Measurements from ENCODE around the gene GAS2. TPM values are rescaled to one million over a fixed set of nuclear protein-coding genes. Genes with fewer than 3 reads are reported as not detected.
A peak's percentile ranks its signal among the peaks of the same experiment; 100 is the strongest.

Gene GAS2
- total and polyA plus RNA-seq, 9 of the 15 experiments (the other 6 are each of a cell fraction or from before 2014, with no cell fraction given) = 0.77 to 1.9 (median 1.1) TPM

DNA sequence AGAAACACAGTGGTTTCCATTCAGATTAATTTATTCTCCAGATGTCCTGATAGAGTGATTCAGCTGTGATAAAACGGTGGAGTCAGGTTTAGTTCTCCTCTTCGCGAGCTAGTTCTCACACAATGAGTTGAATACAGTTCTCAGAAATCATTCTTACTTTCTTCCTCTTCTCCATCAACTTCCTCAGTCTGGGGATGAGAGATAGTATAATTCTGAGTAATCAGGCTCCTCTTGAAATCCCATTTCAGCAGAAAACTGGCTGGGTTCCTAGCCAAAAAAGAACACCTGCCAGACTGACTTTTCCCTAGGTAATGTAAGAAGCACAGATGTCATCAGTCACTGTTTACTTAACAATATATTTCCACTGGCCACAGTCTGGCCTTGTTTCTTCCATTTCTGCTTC is 86.5 kb downstream of the GAS2 start:
- no TSS peak for BruUV-seq (replicated peaks)
- ATAC-seq = peak; percentile 71
- CTCF ChIA-PET (ENCODE audit: low intra/inter-chr PET ratio) = no interaction called here
- Histone ChIP-seq H3K9ac (ENCODE audit: insufficient read depth in 1 of 2, low read depth in 2 of 2, low read length in 2 of 2) (no peak overlapping the region), H3K9me3 (replicated peaks; ENCODE audit: control insufficient read depth, insufficient read depth, low read depth, low read length) (no peaks in the 10 kb centered on the region), H3K27ac (ENCODE audit: extremely low read depth, low read depth, low read length) (peak overlapping the region; percentile 57; the same call in 1 of the 3 replicates), H3K4me2 (ENCODE audit: insufficient read depth, low read length) (no peak overlapping the region; the same call in 1 of the 2 replicates), H2AFZ (ENCODE audit: low read depth, low read length) (no peak overlapping the region), H3K36me3 (ENCODE audit: control insufficient read depth, insufficient read depth, low read length) (no peaks in the 10 kb centered on the region), H3K27me3 (ENCODE audit: control insufficient read depth in 2 of 2, insufficient read depth in 2 of 2, low read length in 2 of 2) (no peaks in the 10 kb centered on the region), H3K79me2 (ENCODE audit: control insufficient read depth, insufficient read depth, low read length) (no peaks in the 10 kb centered on the region), H3K4me1 (replicated peaks in 1 of 2; ENCODE audit: control insufficient read depth in 2 of 2, insufficient read depth in 2 of 2, low read length in 2 of 2) (no peaks in the 10 kb centered on the region; a peak in 2 of 5 replicates), H3K4me3 (no peak overlapping the region), H3K9me1 (ENCODE audit: control insufficient read depth, insufficient read depth, low read length) (no peaks in the 10 kb centered on the region), H4K20me1 (replicated peaks; ENCODE audit: control insufficient read depth, insufficient read depth, low read length) (no peaks in the 10 kb centered on the region)
- intact Hi-C loops (cut with micrococcal nuclease) (no loop called here), in situ Hi-C loops (cut with MboI) (no loop called here)
- POLR2A ChIA-PET = no interaction called here
- FAIRE-seq = no peak
- WGBS (ENCODE audit: insufficient coverage, low coverage, missing lambda C conversion rate) = 4% methylated on average over 3 of the region's 3 CpGs
- DNase-seq (ENCODE audit: extremely low read depth in 1 of 4, low spot score in 3 of 4) = peak in 2 of 4 experiments; percentile 27 to 74
- peak; percentile 94 for TF ChIP-seq ARID1B (IDR thresholded peaks at IDR 0.05)
- TF ChIP-seq HEY1 (CRISPR knock-in tag; IDR thresholded peaks at IDR 0.05; ENCODE audit: borderline replicate concordance) = no peak
- peak; percentile 61; the same call in 1 of the 2 replicates for TF ChIP-seq GATA2 (CRISPR knock-in tag; IDR thresholded peaks at IDR 0.05)
- TF ChIP-seq ZC3H4 (CRISPR knock-in tag; IDR thresholded peaks at IDR 0.05; ENCODE audit: borderline replicate concordance) = no peak
- peak; percentile 93 for TF ChIP-seq STAT5A (IDR thresholded peaks at IDR 0.05; ENCODE audit: borderline replicate concordance, low read length)
- TF ChIP-seq SRSF3 (IDR thresholded peaks at IDR 0.05; ENCODE audit: insufficient read depth, low read length) = no peak
- TF ChIP-seq TCF3 (CRISPR knock-in tag; IDR thresholded peaks at IDR 0.05) = peak; percentile 85
- TF ChIP-seq FOXK2 (conservative IDR thresholded peaks at IDR 0.05 in 1 of 2, IDR thresholded peaks at IDR 0.05 in 1 of 2; ENCODE audit: low read depth in 2 of 2) = 0 out of 4 replicates have a peak, but pooled peaks of 1 of the 2 experiments have one; percentile 19
- TF ChIP-seq, protein P1, sequence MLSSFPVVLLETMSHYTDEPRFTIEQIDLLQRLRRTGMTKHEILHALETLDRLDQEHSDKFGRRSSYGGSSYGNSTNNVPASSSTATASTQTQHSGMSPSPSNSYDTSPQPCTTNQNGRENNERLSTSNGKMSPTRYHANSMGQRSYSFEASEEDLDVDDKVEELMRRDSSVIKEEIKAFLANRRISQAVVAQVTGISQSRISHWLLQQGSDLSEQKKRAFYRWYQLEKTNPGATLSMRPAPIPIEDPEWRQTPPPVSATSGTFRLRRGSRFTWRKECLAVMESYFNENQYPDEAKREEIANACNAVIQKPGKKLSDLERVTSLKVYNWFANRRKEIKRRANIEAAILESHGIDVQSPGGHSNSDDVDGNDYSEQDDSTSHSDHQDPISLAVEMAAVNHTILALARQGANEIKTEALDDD (IDR thresholded peaks at IDR 0.05) = peak; percentile 64
- peak; percentile 66; the same call in 1 of the 2 replicates for TF ChIP-seq NCOA1 (IDR thresholded peaks at IDR 0.05; ENCODE audit: low read depth)
- peak; percentile 76 for TF ChIP-seq MEIS2 (IDR thresholded peaks at IDR 0.05; ENCODE audit: partially characterized antibody)
- TF ChIP-seq FOSL1 (tag; conservative IDR thresholded peaks at IDR 0.05) = 0 out of 2 replicates have a peak, but pooled peaks have one; percentile 17
- TF ChIP-seq HDAC1 (IDR thresholded peaks at IDR 0.05) = peak in 1 of 2 experiments; percentile 52; a peak in 1 of 4 replicates
- no peak for TF ChIP-seq SMAD3 (CRISPR knock-in tag; conservative IDR thresholded peaks at IDR 0.05)
- 0 out of 2 replicates have a peak, but pooled peaks have one; percentile 12 for TF ChIP-seq CXXC5 (CRISPR knock-in tag; IDR thresholded peaks at IDR 0.05)
- TF ChIP-seq EP300 (IDR thresholded peaks at IDR 0.05; ENCODE audit: low read length) = peak; percentile 85
- peak; percentile 79 for TF ChIP-seq DPF2 (IDR thresholded peaks at IDR 0.05)
- no peak for TF ChIP-seq GABPB2 (CRISPR knock-in tag; conservative IDR thresholded peaks at IDR 0.05)
- peak; percentile 86 for TF ChIP-seq NFIC (IDR thresholded peaks at IDR 0.05)
- no peak for TF ChIP-seq CLOCK (CRISPR knock-in tag; IDR thresholded peaks at IDR 0.05; ENCODE audit: borderline replicate concordance)
- TF ChIP-seq MED1 (CRISPR knock-in tag; IDR thresholded peaks at IDR 0.05; ENCODE audit: borderline replicate concordance) = no peak
- TF ChIP-seq SMARCB1 (IDR thresholded peaks at IDR 0.05; ENCODE audit: insufficient read length, low read depth) = peak; percentile 51

All from K562 (cell line).